WTC11 (cell line): ENCODE data around the gene SUPT5H. TPM values are rescaled to one million over a fixed set of nuclear protein-coding genes. Genes with fewer than 3 reads are reported as not detected.

ENCODE experiments used
- CREM ChIP-seq: sonication (generic); formaldehyde crosslinking; IDR thresholded peaks from 2 replicates; pipeline ENCODE4 v1.8.1; 2022; ENCODE audit warnings: mild to moderate bottlenecking, missing genetic modification reagents, moderate library complexity
- ELF4 ChIP-seq: sonication (generic); formaldehyde crosslinking; IDR thresholded peaks from 2 replicates; pipeline ENCODE4 v1.8.1; 2022; ENCODE audit warnings: low read depth, mild to moderate bottlenecking, moderate library complexity, missing genetic modification reagents
- FOXK1 ChIP-seq: sonication (generic); formaldehyde crosslinking; IDR thresholded peaks from 2 replicates; pipeline ENCODE4 v1.8.0; 2022; ENCODE audit warnings: mild to moderate bottlenecking, moderate library complexity, missing genetic modification reagents
- HMGA2 ChIP-seq: fragments of 250-450 bp; sonication (Bioruptor Pico); IDR thresholded peaks from 2 replicates; pipeline ENCODE4 v1.4.0; 2021; ENCODE audit warnings: mild to moderate bottlenecking, moderate library complexity
- IRF2 ChIP-seq: sonication (generic); formaldehyde crosslinking; IDR thresholded peaks from 2 replicates; pipeline ENCODE4 v1.8.0; 2022; ENCODE audit warnings: low read depth, missing genetic modification reagents, borderline replicate concordance
- MYBL2 ChIP-seq: sonication (generic); formaldehyde crosslinking; IDR thresholded peaks from 2 replicates; pipeline ENCODE4 v1.8.1; 2023; ENCODE audit warnings: mild to moderate bottlenecking, moderate library complexity, missing genetic modification reagents
- NFYB ChIP-seq: sonication (generic); formaldehyde crosslinking; conservative IDR thresholded peaks from 2 replicates; pipeline ENCODE4 v1.8.0; 2022; ENCODE audit warnings: low read depth, missing genetic modification reagents
- OVOL2 ChIP-seq: fragments of 250-450 bp; sonication (Bioruptor Pico); IDR thresholded peaks from 2 replicates; pipeline ENCODE4 v1.9.0; 2021; ENCODE audit warnings: mild to moderate bottlenecking, borderline replicate concordance
- RELA ChIP-seq: sonication (generic); formaldehyde crosslinking; IDR thresholded peaks from 2 replicates; pipeline ENCODE4 v1.8.1; 2022; ENCODE audit warnings: missing genetic modification reagents, mild to moderate bottlenecking, borderline replicate concordance
- RORB ChIP-seq: fragments of 250-450 bp; sonication (Bioruptor Pico); IDR thresholded peaks from 2 replicates; pipeline ENCODE4 v1.9.0; 2021; ENCODE audit warnings: mild to moderate bottlenecking
- TCF7 ChIP-seq: sonication (generic); formaldehyde crosslinking; IDR thresholded peaks from 2 replicates; pipeline ENCODE4 v1.8.0; 2022; ENCODE audit warnings: mild to moderate bottlenecking, low read depth, missing genetic modification reagents, moderate library complexity
- TEAD4 ChIP-seq: sonication (generic); formaldehyde crosslinking; IDR thresholded peaks from 2 replicates; pipeline ENCODE4 v1.8.0; 2022; ENCODE audit warnings: mild to moderate bottlenecking, missing genetic modification reagents
- ZBTB21 ChIP-seq: sonication (generic); formaldehyde crosslinking; IDR thresholded peaks from 2 replicates; pipeline ENCODE4 v1.8.1; 2023; ENCODE audit warnings: mild to moderate bottlenecking, missing genetic modification reagents, borderline replicate concordance
- ZNF232 ChIP-seq: sonication (generic); formaldehyde crosslinking; IDR thresholded peaks from 2 replicates; pipeline ENCODE4 v1.8.0; 2022; ENCODE audit warnings: mild to moderate bottlenecking, missing genetic modification reagents
- total RNA-seq: library from RNA; stranded (reverse); gene quantifications from 3 replicates; pipeline ENCODE4 v1.2.3, GENCODE V29; 2021
- TF ChIP-seq, protein P1 (sequence below): sonication (generic); formaldehyde crosslinking; IDR thresholded peaks from 2 replicates; pipeline ENCODE4 v1.8.1; 2023; ENCODE audit warnings: mild to moderate bottlenecking, missing genetic modification reagents
- TF ChIP-seq, protein P2 (sequence below): sonication (generic); formaldehyde crosslinking; IDR thresholded peaks from 2 replicates; pipeline ENCODE4 v1.8.0; 2022; ENCODE audit warnings: missing genetic modification reagents
- TF ChIP-seq, protein P3 (sequence below): sonication (generic); formaldehyde crosslinking; IDR thresholded peaks from 2 replicates; pipeline ENCODE4 v1.8.1; 2023; ENCODE audit warnings: mild to moderate bottlenecking, missing genetic modification reagents, moderate library complexity
- TF ChIP-seq, protein P4 (sequence below): sonication (generic); formaldehyde crosslinking; IDR thresholded peaks from 2 replicates; pipeline ENCODE4 v1.8.1; 2022; ENCODE audit warnings: mild to moderate bottlenecking, missing genetic modification reagents, moderate library complexity, borderline replicate concordance
- TF ChIP-seq, protein P5 (sequence below): sonication (generic); formaldehyde crosslinking; conservative IDR thresholded peaks from 2 replicates; pipeline ENCODE4 v1.8.1; 2022; ENCODE audit warnings: mild to moderate bottlenecking, missing genetic modification reagents
- TF ChIP-seq, protein P6 (sequence below): sonication (generic); formaldehyde crosslinking; IDR thresholded peaks from 2 replicates; pipeline ENCODE4 v1.8.1; 2022; ENCODE audit warnings: low read depth, mild to moderate bottlenecking, moderate library complexity, missing genetic modification reagents, borderline replicate concordance
- TF ChIP-seq, protein P7 (sequence below): fragments of 250-450 bp; sonication (Bioruptor Pico); IDR thresholded peaks from 2 replicates; pipeline ENCODE4 v1.9.0; 2021; ENCODE audit warnings: mild to moderate bottlenecking
- TF ChIP-seq, protein P8 (sequence below): sonication (generic); formaldehyde crosslinking; IDR thresholded peaks from 2 replicates; pipeline ENCODE4 v1.8.0; 2022; ENCODE audit warnings: mild to moderate bottlenecking, missing genetic modification reagents
- TF ChIP-seq, protein P9 (sequence below): fragments of 250-450 bp; sonication (Bioruptor Pico); IDR thresholded peaks from 2 replicates; pipeline ENCODE4 v1.9.0; 2021; ENCODE audit warnings: moderate library complexity, mild to moderate bottlenecking, inconsistent platforms, borderline replicate concordance
- TF ChIP-seq, protein P10 (sequence below): sonication (generic); formaldehyde crosslinking; IDR thresholded peaks from 2 replicates; pipeline ENCODE4 v1.8.0; 2023; ENCODE audit warnings: missing genetic modification reagents

The SUPT5H gene
- total RNA-seq, 1 experiment from 2014 or later, result 135 TPM

DNA sequence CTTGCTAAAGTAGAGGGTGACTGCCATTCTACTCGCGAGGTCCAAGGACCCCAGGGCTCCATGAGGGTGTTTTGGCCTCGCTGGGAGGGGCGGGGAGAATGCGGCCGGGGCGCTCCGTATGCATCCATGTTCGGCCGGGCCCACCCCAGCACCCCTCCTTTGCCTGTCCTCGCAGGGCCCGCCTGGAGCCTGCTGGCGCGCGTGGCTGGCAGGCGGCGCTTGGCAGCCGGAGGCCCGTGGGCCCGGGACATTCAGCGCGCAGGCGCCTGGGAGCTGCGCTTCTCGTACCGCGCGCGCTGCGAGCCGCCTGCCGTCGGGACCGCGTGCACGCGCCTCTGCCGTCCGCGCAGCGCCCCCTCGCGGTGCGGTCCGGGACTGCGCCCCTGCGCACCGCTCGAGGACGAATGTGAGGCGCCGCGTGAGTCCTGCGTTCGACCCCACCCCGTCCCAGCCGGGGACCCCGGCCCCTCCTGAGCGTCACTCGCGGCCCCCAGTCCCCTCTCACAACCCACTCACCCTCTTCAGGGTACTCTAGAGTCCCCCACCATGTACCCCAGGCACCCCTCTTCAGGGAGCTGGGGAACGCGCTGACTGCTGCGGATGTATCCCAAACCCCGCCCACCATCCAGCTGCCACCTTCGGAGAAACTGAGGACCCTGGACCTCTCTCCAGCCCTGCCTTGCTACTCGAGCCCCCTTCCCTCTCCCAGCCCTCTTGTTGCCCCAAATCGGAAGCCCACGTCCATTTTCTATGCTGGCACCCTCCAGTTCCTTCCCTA, 57.4 kb downstream of the SUPT5H start (continued):
- TF ChIP-seq, protein P1, sequence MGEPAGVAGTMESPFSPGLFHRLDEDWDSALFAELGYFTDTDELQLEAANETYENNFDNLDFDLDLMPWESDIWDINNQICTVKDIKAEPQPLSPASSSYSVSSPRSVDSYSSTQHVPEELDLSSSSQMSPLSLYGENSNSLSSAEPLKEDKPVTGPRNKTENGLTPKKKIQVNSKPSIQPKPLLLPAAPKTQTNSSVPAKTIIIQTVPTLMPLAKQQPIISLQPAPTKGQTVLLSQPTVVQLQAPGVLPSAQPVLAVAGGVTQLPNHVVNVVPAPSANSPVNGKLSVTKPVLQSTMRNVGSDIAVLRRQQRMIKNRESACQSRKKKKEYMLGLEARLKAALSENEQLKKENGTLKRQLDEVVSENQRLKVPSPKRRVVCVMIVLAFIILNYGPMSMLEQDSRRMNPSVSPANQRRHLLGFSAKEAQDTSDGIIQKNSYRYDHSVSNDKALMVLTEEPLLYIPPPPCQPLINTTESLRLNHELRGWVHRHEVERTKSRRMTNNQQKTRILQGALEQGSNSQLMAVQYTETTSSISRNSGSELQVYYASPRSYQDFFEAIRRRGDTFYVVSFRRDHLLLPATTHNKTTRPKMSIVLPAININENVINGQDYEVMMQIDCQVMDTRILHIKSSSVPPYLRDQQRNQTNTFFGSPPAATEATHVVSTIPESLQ (CRISPR knock-in tag), result no peak
- TF ChIP-seq, protein P2, sequence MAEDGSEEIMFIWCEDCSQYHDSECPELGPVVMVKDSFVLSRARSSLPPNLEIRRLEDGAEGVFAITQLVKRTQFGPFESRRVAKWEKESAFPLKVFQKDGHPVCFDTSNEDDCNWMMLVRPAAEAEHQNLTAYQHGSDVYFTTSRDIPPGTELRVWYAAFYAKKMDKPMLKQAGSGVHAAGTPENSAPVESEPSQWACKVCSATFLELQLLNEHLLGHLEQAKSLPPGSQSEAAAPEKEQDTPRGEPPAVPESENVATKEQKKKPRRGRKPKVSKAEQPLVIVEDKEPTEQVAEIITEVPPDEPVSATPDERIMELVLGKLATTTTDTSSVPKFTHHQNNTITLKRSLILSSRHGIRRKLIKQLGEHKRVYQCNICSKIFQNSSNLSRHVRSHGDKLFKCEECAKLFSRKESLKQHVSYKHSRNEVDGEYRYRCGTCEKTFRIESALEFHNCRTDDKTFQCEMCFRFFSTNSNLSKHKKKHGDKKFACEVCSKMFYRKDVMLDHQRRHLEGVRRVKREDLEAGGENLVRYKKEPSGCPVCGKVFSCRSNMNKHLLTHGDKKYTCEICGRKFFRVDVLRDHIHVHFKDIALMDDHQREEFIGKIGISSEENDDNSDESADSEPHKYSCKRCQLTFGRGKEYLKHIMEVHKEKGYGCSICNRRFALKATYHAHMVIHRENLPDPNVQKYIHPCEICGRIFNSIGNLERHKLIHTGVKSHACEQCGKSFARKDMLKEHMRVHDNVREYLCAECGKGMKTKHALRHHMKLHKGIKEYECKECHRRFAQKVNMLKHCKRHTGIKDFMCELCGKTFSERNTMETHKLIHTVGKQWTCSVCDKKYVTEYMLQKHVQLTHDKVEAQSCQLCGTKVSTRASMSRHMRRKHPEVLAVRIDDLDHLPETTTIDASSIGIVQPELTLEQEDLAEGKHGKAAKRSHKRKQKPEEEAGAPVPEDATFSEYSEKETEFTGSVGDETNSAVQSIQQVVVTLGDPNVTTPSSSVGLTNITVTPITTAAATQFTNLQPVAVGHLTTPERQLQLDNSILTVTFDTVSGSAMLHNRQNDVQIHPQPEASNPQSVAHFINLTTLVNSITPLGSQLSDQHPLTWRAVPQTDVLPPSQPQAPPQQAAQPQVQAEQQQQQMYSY (CRISPR knock-in tag), result peak; percentile 89
- TF ChIP-seq, protein P3, sequence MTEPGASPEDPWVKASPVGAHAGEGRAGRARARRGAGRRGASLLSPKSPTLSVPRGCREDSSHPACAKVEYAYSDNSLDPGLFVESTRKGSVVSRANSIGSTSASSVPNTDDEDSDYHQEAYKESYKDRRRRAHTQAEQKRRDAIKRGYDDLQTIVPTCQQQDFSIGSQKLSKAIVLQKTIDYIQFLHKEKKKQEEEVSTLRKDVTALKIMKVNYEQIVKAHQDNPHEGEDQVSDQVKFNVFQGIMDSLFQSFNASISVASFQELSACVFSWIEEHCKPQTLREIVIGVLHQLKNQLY (CRISPR knock-in tag), result peak; percentile 94
- TF ChIP-seq, protein P4, sequence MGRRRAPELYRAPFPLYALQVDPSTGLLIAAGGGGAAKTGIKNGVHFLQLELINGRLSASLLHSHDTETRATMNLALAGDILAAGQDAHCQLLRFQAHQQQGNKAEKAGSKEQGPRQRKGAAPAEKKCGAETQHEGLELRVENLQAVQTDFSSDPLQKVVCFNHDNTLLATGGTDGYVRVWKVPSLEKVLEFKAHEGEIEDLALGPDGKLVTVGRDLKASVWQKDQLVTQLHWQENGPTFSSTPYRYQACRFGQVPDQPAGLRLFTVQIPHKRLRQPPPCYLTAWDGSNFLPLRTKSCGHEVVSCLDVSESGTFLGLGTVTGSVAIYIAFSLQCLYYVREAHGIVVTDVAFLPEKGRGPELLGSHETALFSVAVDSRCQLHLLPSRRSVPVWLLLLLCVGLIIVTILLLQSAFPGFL (CRISPR knock-in tag), result peak; percentile 96
- TF ChIP-seq IRF2 (CRISPR knock-in tag) (peak; percentile 94), CREM (CRISPR knock-in tag) (peak; percentile 94), TEAD4 (CRISPR knock-in tag) (peak; percentile 97), TCF7 (CRISPR knock-in tag) (peak; percentile 99), OVOL2 (CRISPR knock-in tag) (no peak), RELA (CRISPR knock-in tag) (peak; percentile 99), MYBL2 (CRISPR knock-in tag) (peak; percentile 99), ZBTB21 (CRISPR knock-in tag) (peak; percentile 95), FOXK1 (CRISPR knock-in tag) (peak; percentile 99), ZNF232 (peak; percentile 100), RORB (no peak), HMGA2 (CRISPR knock-in tag) (no peak), NFYB (CRISPR knock-in tag) (peak; percentile 69), ELF4 (peak; percentile 99)
- TF ChIP-seq, protein P5, sequence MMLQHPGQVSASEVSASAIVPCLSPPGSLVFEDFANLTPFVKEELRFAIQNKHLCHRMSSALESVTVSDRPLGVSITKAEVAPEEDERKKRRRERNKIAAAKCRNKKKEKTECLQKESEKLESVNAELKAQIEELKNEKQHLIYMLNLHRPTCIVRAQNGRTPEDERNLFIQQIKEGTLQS, result peak; percentile 63
- TF ChIP-seq, protein P6, sequence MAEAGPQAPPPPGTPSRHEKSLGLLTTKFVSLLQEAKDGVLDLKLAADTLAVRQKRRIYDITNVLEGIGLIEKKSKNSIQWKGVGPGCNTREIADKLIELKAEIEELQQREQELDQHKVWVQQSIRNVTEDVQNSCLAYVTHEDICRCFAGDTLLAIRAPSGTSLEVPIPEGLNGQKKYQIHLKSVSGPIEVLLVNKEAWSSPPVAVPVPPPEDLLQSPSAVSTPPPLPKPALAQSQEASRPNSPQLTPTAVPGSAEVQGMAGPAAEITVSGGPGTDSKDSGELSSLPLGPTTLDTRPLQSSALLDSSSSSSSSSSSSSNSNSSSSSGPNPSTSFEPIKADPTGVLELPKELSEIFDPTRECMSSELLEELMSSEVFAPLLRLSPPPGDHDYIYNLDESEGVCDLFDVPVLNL (CRISPR knock-in tag), result peak; percentile 96
- TF ChIP-seq, protein P7, sequence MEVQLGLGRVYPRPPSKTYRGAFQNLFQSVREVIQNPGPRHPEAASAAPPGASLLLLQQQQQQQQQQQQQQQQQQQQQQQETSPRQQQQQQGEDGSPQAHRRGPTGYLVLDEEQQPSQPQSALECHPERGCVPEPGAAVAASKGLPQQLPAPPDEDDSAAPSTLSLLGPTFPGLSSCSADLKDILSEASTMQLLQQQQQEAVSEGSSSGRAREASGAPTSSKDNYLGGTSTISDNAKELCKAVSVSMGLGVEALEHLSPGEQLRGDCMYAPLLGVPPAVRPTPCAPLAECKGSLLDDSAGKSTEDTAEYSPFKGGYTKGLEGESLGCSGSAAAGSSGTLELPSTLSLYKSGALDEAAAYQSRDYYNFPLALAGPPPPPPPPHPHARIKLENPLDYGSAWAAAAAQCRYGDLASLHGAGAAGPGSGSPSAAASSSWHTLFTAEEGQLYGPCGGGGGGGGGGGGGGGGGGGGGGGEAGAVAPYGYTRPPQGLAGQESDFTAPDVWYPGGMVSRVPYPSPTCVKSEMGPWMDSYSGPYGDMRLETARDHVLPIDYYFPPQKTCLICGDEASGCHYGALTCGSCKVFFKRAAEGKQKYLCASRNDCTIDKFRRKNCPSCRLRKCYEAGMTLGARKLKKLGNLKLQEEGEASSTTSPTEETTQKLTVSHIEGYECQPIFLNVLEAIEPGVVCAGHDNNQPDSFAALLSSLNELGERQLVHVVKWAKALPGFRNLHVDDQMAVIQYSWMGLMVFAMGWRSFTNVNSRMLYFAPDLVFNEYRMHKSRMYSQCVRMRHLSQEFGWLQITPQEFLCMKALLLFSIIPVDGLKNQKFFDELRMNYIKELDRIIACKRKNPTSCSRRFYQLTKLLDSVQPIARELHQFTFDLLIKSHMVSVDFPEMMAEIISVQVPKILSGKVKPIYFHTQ (CRISPR knock-in tag), result no peak
- TF ChIP-seq, protein P8, sequence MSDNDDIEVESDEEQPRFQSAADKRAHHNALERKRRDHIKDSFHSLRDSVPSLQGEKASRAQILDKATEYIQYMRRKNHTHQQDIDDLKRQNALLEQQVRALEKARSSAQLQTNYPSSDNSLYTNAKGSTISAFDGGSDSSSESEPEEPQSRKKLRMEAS (CRISPR knock-in tag), result peak; percentile 98
- TF ChIP-seq, protein P9, sequence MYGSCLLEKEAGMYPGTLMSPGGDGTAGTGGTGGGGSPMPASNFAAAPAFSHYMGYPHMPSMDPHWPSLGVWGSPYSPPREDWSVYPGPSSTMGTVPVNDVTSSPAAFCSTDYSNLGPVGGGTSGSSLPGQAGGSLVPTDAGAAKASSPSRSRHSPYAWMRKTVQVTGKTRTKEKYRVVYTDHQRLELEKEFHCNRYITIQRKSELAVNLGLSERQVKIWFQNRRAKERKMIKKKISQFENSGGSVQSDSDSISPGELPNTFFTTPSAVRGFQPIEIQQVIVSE (CRISPR knock-in tag), result no peak
- TF ChIP-seq, protein P10, sequence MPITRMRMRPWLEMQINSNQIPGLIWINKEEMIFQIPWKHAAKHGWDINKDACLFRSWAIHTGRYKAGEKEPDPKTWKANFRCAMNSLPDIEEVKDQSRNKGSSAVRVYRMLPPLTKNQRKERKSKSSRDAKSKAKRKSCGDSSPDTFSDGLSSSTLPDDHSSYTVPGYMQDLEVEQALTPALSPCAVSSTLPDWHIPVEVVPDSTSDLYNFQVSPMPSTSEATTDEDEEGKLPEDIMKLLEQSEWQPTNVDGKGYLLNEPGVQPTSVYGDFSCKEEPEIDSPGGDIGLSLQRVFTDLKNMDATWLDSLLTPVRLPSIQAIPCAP (CRISPR knock-in tag), result peak; percentile 99
